NCI-H1048 (cell line): ENCODE data around the gene RUVBL2.
A peak's percentile ranks its signal among the peaks of the same experiment; 100 is the strongest.

Experiments used
- DNase-seq: peaks from one replicate; lab custom pipeline; 2025; lab: John Stamatoyannopoulos, UW

RUVBL2 gene

DNA sequence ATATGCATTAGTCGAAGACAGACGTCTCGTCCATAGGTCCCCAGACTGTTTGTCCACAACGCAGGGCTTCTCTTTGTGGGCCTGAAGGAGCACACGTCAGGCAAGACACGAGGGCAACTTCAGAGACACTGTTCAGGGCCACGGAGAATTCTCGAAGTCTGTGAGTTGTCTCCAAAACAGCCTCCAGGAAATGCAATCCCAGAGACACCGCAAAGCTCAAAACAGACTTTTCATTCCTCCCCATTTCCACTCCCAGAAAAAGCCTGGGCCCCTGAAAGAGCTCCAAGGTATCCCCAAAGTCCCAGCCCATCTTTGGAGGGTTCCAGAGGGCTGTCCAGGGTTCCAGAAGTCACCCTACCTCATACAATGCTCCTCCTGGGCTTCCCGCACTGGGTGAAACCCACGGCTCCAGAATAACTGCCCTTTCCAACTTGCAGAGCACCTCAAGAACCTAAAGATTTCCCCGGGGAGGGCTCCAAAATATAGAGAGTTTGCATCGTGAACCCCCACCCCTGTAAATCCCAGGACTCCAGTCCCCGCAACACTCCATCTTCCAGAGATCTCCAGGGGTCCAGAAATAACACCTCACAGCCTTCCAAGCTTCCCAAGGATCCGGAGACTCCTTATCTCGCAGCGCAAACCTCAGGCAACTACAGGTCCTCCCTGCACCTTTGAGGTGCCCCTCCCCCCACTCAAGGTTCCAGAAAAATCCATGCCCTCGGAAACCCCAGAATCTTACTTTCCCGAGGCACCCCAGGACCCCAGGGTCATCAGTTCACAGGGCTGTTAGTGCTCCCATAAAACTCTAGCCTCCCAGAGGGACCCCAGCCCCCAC is 29.3 kb upstream of the RUVBL2 start:
- DNase-seq = no peak

DNA sequence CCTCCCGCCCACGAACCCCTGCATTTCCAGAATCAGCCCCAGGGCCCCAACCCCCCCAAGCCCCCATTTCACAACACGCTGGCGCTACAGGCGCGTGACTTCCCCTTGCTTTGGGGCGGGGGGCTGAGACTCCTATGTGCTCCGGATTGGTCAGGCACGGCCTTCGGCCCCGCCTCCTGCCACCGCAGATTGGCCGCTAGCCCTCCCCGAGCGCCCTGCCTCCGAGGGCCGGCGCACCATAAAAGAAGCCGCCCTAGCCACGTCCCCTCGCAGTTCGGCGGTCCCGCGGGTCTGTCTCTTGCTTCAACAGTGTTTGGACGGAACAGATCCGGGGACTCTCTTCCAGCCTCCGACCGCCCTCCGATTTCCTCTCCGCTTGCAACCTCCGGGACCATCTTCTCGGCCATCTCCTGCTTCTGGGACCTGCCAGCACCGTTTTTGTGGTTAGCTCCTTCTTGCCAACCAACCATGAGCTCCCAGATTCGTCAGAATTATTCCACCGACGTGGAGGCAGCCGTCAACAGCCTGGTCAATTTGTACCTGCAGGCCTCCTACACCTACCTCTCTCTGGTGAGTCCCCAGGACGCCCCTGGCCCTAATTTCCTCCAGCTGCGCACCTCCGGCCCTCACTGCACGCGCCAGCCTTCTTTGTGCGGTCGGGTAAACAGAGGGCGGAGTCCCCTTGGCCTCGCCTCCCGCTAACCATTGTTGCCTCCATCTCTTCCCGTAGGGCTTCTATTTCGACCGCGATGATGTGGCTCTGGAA is 28.5 kb upstream of the RUVBL2 start, which contains the start of gene FTL:
TSS of gene FTL (plus strand) at position 270 of the 766 bp plus-strand sequence. CDS start at position 469, 199 bp downstream.
- DNase-seq = peak; percentile 82

DNA sequence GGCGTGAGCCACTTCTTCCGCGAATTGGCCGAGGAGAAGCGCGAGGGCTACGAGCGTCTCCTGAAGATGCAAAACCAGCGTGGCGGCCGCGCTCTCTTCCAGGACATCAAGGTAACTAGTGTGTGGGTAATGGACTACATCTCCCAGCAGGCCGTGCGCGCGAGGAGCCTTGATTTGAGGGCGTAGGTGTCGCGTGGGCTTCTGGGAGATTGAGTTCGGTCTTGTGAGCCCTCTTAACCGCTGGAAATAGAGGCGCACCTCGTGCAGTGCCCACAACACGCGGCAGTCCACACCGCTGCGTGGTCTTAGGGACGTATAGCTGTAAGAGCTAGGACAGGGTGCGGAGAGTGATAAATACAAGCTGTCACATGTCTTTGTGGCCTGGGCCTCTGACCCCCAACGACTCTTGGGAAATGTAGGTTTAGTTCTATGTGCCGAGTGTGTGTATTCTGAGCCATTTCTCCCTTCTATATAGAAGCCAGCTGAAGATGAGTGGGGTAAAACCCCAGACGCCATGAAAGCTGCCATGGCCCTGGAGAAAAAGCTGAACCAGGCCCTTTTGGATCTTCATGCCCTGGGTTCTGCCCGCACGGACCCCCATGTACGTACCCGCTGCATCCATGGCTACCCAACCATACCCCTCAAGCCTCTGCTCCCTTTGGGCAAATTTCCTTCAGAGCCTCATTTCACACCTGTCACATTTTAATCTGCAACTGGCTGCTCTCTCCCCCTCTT is 27.7 kb upstream of the RUVBL2 start:
- DNase-seq = peak; percentile 61

DNA sequence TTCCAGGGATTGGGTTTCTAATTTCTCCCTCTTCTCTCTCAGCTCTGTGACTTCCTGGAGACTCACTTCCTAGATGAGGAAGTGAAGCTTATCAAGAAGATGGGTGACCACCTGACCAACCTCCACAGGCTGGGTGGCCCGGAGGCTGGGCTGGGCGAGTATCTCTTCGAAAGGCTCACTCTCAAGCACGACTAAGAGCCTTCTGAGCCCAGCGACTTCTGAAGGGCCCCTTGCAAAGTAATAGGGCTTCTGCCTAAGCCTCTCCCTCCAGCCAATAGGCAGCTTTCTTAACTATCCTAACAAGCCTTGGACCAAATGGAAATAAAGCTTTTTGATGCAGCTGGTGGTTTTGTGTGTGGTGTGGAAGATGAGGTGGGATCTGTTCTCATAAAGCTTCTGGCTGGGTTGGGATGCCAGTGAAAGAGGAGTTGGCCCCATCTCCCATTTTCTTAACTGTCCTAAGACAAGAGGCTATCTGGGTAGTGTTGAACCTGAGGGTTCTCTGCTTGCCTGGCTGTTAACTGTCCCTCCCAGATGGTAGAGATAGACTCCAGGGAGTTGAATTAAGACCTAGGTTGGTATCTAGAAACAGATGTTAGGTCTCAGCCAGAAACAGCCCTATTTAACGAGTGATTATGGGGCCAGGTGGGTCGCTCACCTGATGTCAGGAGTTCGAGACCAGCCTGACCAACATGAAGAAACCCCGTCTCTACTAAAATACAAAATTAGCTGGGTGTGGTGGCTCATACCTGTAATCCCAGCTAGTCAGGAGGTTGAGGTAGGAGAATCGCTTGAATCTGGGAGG is 26.9 kb upstream of the RUVBL2 start:
- no peak for DNase-seq

DNA sequence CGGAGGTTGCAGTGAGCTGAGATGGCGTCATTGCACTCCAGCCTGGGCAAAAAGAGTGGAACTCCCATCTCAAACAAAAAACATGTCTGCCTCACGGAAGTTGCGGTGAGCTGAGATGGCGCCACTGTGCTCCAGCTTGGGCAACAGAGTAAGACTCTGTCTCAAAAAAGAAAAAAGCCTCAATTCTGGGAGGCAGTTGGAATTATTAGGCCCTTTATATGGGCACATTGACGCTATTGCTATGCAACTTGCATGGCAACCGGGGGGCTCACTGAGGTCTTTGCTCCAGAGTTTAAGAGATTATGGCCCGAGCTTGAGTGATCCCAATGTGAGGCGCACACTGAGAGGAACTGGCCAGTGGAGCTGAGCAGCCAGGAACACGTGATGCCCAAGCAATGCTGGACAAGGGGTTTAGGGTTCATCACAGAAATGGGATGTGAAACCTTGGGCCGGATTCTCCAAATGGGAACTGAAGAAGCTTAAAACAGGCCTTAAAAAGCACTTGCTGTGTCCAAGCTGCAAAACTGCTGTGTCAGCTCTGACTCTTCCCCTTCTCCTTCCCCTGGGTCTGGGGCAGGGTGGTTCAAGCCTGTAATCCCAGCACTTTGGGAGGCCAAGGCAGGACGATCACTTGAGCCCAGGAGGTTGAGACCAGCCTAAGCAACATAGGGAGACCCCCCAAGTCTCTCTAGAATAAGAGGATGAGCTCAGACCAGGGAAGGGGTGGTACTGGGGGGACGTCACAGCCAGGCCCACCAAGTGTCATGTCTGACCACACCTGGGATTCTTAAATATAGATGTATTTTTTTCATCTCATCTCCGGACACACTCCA is 26.1 kb upstream of the RUVBL2 start:
- DNase-seq = no peak

DNA sequence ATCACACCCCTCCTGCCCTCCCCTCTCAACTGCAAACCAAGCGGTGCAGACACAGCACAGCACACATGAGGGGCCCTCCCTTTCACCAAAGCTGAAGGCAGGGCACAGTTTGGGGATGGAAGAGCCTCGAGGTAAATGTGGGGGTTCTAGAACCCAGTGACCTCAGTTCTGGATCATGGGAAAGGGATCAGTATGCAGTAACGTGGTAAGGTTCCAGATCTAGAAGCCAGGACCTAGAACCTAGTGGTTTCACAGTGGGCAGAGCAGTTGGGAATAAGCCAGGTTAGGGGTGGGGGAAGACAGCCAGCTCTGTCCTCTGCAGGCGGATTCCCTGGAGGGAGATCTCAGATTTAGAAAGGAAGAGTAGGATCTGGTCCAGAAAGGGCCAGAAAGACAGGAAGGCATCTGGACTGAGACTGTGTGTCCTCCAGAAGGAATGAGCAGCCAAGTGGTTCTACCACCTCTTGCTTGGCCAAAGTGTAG is 25.5 kb upstream of the RUVBL2 start:
- no peak for DNase-seq

DNA sequence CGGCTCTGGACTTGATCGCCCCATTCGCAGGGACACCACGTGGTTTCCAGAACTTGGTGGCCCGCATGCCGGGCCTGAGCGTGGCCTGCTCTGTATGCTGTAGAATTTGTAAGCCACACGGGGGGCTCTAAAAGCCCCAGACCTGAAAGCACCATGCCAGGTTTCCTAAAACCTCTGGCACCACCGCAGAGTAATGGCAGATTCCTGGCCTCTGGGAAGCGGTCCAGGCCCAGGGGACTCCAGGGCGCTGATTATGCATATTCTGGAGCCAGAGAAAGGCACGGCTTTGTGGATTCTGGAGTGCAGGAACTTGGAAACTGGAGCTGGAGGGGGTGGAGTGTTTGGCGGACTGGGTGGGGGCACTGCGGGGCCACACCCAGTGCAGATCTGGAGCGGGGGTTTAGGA is 24.9 kb upstream of the RUVBL2 start:
- DNase-seq = no peak

DNA sequence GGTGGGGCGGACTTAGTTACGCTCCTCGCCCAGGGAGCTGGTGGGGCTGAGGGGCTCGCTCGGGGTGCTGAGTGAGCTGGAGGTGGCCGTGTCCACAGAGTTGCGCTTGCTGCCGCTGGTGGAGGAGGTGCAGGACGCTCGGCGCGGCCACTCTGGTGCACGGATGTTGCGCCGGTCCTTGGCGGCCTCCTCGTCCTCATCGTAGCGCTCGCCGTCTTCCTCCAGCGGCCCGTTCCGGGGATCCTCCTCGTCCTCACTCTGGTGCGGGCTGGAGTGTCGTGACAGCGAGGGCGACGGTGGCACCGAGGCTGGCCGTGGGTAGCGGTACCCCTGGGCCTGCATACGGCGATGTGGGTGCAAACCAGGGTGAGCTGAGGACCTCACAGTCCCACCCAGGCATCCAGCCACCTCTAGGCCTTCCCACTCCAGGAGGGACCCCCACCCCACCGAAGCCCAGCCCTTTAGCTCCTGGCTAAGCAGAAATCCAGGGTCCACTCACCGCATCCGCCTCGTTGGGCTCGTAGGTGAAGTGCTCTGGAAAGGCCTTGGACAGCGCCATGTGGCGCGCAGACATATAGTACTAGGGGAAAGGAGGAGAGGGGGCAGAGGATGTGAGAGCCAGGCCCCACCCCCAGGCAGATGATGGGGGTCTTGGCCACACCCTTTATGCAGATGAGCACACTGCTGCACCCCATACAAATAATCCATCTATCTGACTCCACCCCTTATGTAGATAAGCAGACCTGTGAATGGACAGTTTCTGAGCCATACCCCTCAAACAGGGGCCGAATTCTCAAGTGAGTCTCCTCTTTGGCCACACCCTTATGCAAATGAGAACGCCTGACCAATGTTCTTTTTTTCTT is 24.2 kb upstream of the RUVBL2 start:
- peak; percentile 57 for DNase-seq

DNA sequence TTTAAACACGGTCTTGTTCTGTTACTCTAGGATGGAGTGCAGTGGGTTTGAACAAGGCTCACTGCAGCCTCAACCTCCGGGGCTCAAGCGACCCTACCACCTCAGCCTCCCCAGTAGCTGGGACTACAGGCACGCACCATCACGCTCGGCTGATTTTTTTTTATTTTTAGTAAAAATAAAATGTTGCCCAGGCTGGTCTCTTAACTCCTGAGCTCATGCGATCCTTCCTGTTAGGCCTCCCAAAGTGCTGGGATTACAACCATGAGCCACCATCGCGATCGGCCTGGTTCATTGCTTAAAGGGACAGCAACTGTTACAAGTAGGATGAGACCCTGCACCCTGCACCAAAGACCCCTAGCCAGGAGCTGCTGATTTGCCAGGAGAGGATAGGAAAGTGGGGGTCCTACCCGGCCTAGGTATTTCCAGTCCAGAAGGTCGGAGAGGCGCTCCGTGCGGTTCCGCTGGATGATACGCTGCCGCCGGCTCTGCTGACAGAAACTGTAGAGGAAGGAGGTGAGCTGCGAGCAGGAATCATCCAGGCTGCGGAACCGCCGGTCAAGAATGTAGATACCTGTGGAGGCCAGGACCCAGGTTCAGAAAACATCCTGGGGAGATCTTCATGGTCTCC is 23.4 kb upstream of the RUVBL2 start:
- no peak for DNase-seq

DNA sequence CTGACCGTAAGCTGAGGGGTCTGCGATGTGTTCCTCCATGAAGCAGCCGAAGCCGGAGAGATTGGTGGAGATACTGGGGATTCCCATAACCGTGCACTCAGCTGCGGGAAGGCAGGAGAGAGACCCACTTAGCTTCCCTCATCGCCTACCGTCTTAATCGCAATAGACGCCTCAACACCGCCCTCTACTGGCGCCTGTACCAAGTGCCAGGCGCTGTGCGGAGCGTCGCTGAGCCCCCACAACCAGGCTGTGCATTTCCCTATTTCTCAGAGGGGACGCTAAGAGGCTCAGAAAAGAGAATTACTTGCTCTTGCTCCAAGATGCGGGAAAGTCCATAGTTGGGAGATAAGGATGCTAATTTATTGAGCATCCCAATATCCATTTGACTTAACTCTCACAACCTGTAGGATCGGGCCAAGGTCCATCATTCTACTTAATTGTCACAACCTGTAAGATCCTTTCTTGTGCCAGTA is 22.7 kb upstream of the RUVBL2 start:
- DNase-seq = peak; percentile 66

DNA sequence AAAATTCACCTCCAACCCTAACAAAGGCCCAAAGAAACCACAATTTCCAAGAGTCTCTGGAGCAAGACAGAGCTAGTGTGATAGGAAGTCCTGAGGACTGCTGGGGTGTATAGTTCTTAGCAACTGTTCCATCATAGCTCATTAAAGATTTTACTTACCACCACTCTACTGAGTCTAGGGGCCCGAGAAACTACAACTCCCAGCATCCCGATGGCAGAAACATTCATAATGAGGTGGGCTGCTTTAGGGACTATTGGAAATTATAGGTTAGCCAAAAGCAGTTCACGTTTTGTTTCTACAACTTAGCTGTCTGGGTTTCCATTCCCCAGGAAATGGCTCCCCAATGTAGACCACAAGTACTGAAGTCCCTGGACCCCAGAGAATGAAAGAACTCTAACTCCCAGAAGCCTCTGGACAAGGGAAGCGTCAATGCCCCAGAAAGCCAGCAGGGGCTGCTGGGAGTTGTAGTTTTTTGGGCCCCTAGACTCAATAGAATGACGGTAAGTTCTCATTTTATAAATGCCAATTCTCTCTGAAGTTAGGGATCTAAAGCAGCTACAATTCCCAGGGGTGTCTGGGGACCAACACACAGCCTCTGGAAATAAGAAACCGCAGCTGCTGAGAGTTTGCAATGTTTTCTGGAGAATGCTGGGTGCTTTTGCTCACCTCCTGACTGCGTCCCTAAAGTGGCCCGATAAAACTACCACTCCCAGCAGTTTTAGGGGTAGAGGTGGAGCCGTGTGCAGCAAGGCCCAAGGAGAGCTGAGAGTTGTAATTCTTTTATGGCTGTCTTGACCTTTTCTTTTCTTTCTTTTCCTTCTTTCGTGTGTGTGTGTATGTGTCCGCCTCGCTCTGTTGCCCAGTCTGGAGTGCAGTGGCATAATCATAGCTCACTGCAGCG is 17.5 kb upstream of the RUVBL2 start:
- DNase-seq = no peak

DNA sequence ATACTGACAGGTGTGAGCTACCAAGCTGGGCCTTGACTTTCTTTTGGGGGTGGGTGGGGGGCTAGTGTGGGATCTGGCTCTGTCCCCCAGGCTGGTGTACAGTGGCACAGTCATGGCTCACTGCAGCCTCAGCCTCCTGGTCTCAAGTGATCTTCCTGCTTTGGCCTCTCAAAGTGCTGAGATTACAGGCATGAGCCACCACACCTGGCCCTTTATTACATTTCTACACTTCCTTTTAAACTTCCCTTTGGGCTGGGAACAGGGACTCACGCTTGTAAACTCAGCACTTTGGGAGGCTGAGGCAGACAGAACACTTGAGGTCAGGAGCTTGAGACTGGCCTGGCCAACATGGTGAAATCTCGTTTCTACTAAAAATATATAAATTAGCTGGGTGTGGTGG is 16.6 kb upstream of the RUVBL2 start:
- no peak for DNase-seq

DNA sequence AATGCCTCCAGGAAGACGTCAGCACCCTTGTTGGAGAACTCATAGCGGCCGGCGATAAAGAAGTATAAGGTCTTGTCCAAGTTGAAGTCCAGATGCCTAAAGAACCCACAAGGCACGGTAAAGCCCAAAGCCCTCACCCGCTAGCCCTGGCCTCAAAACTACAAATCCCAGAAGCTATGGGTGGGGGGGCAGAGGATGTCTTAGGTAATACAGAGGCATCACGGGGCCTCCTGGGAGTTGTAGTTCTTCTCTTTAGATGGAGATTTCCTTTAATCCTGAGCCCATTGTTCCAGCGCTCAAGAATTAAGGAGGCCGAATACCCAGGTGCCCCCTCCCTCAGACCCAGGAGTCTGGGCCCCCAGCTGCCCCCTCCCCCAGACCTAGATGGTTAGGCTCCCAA is 11.4 kb upstream of the RUVBL2 start:
- DNase-seq = no peak

DNA sequence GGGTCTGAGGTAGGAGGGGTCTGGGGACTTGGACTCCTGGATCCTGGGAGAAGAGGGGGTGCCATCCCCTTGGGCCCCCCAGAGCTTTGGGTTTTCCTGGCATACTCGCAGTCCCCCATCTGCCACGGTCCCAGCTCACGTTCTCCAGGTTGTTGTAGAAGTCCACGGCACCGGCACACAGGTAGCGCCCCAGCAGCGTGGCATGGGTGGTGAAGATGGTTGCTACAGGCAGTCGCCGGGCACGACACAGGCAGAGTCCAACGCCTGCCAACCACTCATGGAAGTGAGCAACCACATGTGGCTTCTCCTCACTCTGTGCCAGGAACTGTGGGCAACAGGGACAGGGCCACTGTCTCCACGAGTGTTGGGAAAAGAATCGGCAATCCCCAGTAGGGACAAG is 8.0 kb upstream of the RUVBL2 start:
- no peak for DNase-seq

DNA sequence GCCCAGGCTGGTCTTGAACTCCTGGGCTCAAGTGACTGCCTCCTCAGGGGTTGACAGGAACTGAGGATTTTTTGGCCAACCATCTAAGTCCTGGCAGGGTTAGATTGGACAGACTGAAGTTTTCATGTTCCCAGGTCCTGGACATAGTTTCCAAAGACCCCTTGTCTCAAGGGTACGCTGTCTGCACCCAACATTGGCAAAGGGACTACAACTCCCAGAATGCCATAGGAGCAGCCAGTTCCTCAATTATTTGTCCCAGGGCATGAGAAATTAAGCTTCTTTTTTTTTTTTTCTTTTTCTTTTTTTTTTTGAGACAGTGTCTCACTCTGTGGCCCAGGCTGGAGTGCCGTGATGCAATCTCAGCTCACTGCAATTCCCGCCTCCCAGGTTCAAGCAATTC is 7.5 kb upstream of the RUVBL2 start:
- no peak for DNase-seq

DNA sequence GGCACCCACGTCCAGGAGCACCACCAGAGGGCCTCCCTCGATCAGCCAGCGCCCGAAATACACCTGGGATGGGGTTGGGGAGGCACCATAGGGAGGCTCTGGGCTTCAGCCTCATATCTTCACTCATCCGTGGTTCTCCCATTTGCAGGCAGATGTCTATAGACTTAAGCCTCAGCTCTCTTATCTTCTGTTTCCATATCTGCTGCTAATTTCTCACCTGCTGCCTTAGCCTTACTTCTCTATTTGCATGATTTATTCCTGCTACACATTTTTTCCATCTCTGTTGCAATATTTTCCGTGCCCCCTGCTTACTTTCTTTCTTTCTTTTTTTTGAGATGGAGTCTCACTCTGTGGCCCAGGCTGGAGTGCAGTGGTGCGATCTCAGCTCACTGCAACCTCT is 6.4 kb upstream of the RUVBL2 start:
- DNase-seq = no peak

DNA sequence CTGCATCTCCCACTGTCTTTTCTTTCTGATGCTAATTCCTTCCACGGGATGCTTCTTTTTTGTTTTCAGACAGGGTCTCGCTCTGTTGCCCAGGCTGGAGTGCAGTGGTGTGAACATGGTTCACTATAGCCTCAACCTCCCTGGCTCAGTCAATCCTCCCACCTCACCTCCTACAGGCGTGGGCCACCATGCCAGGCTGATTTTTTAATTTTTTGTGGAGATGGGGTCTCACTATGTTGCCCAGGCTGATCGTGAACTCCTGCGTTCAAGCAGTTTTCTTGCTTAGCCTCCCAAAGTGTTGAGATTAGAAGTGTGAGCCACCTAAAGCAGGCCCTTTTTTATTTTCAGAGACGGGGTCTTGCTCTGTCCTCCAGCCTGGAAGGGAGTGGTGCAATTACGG is 5.4 kb upstream of the RUVBL2 start:
- DNase-seq = no peak

DNA sequence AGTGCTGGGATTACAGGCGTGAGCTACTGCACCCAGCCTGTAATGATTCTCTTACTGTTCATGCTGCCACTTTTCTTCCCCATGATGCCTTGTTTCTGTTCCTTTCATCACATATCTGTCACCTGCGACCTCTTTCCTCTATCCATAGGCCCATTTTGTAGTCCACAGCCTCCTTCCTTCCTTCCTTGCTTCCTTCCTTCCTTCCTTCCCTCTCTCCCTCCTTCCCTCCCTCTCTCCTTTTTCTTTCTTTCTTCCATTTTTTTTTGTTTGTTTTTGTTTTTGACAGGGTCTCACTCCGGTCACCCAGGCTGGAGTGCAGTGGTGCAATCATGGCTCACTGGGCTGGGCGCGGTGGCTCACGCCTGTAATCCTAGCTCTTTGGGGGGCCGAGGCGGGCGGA is 4.8 kb upstream of the RUVBL2 start:
- DNase-seq = no peak
